Kidney (tissue), 14 donors: Measurements from ENCODE around the gene AGBL3. TPM values are rescaled to one million over a fixed set of nuclear protein-coding genes. Genes with fewer than 3 reads are reported as not detected.

Experiments used
- DNase-seq, 5 donors: peaks; one replicate each; pipeline ENCODE4 v3.0.0-alpha.2; 2013 to 2020
- FAIRE-seq: peaks from 2 replicates; lab custom pipeline; 2012; peaks lifted over from hg19 to GRCh38; lab: Jason Lieb, UNC
- H3K27ac ChIP-seq, 2 donors: one replicate each; pipeline ENCODE4 v1.7.0; 2013; ENCODE audit warnings: low read depth in 2 of 2, low read length in 2 of 2, inconsistent platforms in 1 of 2
- H3K27me3 ChIP-seq: one replicate; pipeline ENCODE4 v1.7.1; 2013; ENCODE audit warnings: low read length, inconsistent platforms; ENCODE audit not compliant: control insufficient read depth, insufficient read depth
- H3K36me3 ChIP-seq, 3 donors: one replicate each; pipeline versions ENCODE4 v1.7.0 to v1.7.1; 2013; ENCODE audit warnings: low read length in 3 of 3, control low read depth in 1 of 3, inconsistent platforms in 1 of 3; ENCODE audit not compliant: insufficient read depth in 3 of 3, control insufficient read depth in 2 of 3
- H3K4me1 ChIP-seq, 3 donors: one replicate each; pipeline versions ENCODE4 v1.7.0 to v1.7.1; 2013; ENCODE audit warnings: low read length in 3 of 3, inconsistent platforms in 1 of 3, low read depth in 1 of 3; ENCODE audit not compliant: control insufficient read depth in 2 of 3, insufficient read depth in 2 of 3
- H3K4me3 ChIP-seq, 3 donors: one replicate each; pipeline versions ENCODE4 v1.7.0 to v1.8.1; 2013; ENCODE audit warnings: low read length in 3 of 3, control low read depth in 1 of 3, inconsistent platforms in 1 of 3
- H3K9ac ChIP-seq, 3 donors: one replicate each; pipeline versions ENCODE4 v1.7.0 to v1.7.1; 2013; ENCODE audit warnings: low read length in 3 of 3, control low read depth in 1 of 3, inconsistent platforms in 1 of 3
- H3K9me3 ChIP-seq, 3 donors: one replicate each; pipeline versions ENCODE4 v1.7.0 to v1.7.1; 2013; ENCODE audit warnings: low read length in 3 of 3, control low read depth in 1 of 3, inconsistent platforms in 1 of 3; ENCODE audit not compliant: control insufficient read depth in 2 of 3, insufficient read depth in 1 of 3
- intact Hi-C: fragments of 100-400 bp; cut with DNase I; formaldehyde crosslinking; loops from one replicate; pipeline ENCODE4 v1.11.1; 2022
- polyA plus RNA-seq: library from polyadenylated mRNA; stranded (reverse); fragments of 350-450 nt; fragmentation: Illumina TruSeq; extraction: RNeasy Lipid Tissue Mini Kit (QIAGEN cat#74804); gene quantifications from one replicate; pipeline ENCODE4 v1.2.3, GENCODE V29; 2014; ENCODE audit warnings: low read depth, low replicate concordance; ENCODE audit not compliant: insufficient read depth
- total RNA-seq: library from RNA; stranded (reverse); fragmentation: NEBNext Ultra II Directional; extraction: Animal tissue kit (Norgen Biotek cat#: 25700); gene quantifications from one replicate; pipeline ENCODE4 v1.2.1, GENCODE V29; 2021
- TF ChIP-seq, protein P1 (sequence below): IDR thresholded peaks from 3 replicates; pipeline ENCODE4 v1.5.1; 2012; ENCODE audit warnings: mild to moderate bottlenecking, moderate library complexity, borderline replicate concordance; ENCODE audit not compliant: insufficient read depth; ENCODE audit errors: extremely low read depth
- donor health status: control.
- donor health status: control.
- donor health status: control.
- donor health status: control.
- donor health status: control.
- donor health status: DM: yes; HTN: yes; CAD: no.
- donor health status: Normal renal cell carcinoma (clear cell type).

The AGBL3 gene
- total and polyA plus RNA-seq, 2 donors from 2014 or later, result 2.1 to 7.6 TPM

- no peak for FAIRE-seq
These were observed 92.8 kb downstream of the AGBL3 start for GRCh38 chr7:135079068-135079467.

DNA sequence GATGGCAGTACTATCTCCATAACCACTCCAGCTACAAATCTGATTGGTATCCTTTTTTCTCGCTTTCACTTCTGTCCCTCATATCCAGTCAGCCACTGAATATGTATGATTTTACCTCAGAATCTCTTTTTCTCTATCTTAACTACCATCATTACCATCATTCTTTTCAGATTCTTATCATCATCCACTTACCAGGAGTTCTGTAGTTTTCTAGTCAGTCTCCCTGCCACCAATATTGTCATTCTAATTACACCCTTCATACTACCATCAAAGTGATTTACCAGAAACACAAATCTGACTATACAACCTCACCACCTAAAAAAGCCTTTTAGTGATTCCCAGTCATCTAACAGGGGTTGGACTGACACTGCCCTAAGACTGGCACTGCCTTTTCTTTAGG, 96.7 kb downstream of the AGBL3 start:
- intact Hi-C loops, result no loop called here
- no peak overlapping the region for H3K9ac ChIP-seq
- TF ChIP-seq, protein P1, sequence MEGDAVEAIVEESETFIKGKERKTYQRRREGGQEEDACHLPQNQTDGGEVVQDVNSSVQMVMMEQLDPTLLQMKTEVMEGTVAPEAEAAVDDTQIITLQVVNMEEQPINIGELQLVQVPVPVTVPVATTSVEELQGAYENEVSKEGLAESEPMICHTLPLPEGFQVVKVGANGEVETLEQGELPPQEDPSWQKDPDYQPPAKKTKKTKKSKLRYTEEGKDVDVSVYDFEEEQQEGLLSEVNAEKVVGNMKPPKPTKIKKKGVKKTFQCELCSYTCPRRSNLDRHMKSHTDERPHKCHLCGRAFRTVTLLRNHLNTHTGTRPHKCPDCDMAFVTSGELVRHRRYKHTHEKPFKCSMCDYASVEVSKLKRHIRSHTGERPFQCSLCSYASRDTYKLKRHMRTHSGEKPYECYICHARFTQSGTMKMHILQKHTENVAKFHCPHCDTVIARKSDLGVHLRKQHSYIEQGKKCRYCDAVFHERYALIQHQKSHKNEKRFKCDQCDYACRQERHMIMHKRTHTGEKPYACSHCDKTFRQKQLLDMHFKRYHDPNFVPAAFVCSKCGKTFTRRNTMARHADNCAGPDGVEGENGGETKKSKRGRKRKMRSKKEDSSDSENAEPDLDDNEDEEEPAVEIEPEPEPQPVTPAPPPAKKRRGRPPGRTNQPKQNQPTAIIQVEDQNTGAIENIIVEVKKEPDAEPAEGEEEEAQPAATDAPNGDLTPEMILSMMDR, result no peak

More at GRCh38 chr7:135079068-135079467, 92.8 kb downstream of the AGBL3 start:
- Histone ChIP-seq H3K27ac (no peak overlapping the region), H3K9me3 (no peaks in the 10 kb centered on the region), H3K9ac (no peak overlapping the region), H3K36me3 (no peaks in the 10 kb centered on the region), H3K4me3 (no peak overlapping the region), H3K27me3 (no peaks in the 10 kb centered on the region), H3K4me1 (no peaks in the 10 kb centered on the region)
- intact Hi-C loops, result no loop called here
- TF ChIP-seq, protein P1, result no peak
- DNase-seq, result no peak

DNA sequence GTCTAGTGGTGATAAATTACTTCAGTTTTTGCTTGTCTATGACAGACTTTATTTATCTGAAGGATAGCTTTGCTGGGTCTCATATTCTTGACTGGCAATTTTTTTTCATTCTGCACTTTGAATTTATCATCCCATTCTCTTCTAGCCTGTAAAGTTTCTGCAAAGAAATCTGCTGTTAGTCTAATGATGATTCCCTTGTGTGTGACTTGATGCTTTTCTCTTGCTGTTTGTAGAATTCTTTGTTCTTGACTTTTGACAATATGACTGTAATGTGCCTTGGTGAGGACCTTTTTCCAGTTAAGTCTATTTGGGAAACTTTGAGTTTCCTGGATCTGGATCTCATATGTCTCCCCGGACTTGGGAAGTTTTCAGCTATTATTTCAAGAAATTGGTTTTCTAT, 102.3 kb downstream of the AGBL3 start:
- DNase-seq (no peak), FAIRE-seq (no peak)
- no peaks in the 10 kb centered on the region for H3K36me3 ChIP-seq
- intact Hi-C loops, result no loop called here
- no peaks in the 10 kb centered on the region for H3K4me1 ChIP-seq
- H3K4me3 ChIP-seq, result no peak overlapping the region
- H3K27ac ChIP-seq, result no peak overlapping the region
- H3K9ac ChIP-seq, result no peak overlapping the region
- TF ChIP-seq, protein P1, result no peak
- peaks cover 0 to 4% (median 2%) of the 10 kb centered on the region in 3 donors for H3K9me3 ChIP-seq
- no peaks in the 10 kb centered on the region for H3K27me3 ChIP-seq

More for the DNA sequence above, 96.7 kb downstream of the AGBL3 start:
- no peaks in the 10 kb centered on the region for H3K27me3 ChIP-seq
- H3K27ac ChIP-seq, result no peak overlapping the region
- no peak overlapping the region for H3K4me3 ChIP-seq
- H3K9me3 ChIP-seq, result no peaks in the 10 kb centered on the region
- FAIRE-seq (no peak), DNase-seq (no peak)
- no peaks in the 10 kb centered on the region for H3K4me1 ChIP-seq
- no peaks in the 10 kb centered on the region for H3K36me3 ChIP-seq

GRCh38 chr7:135091717-135092116, 105.4 kb downstream of the AGBL3 start:
- FAIRE-seq, result no peak
- H3K27me3 ChIP-seq, result no peaks in the 10 kb centered on the region

More at GRCh38 chr7:135091717-135092116, 105.4 kb downstream of the AGBL3 start:
- intact Hi-C loops, result no loop called here
- Histone ChIP-seq H3K27ac (no peak overlapping the region), H3K4me1 (no peaks in the 10 kb centered on the region), H3K4me3 (no peak overlapping the region), H3K9me3 (peaks cover 0 to 4% (median 2%) of the 10 kb centered on the region in 3 donors), H3K36me3 (no peaks in the 10 kb centered on the region), H3K9ac (no peak overlapping the region)
- no peak for DNase-seq
- TF ChIP-seq, protein P1, result no peak
